ENCODE data around the gene ZKSCAN1. TPM values are rescaled to one million over a fixed set of nuclear protein-coding genes. Genes with fewer than 3 reads are reported as not detected.
"Not testable (repeated sequence)": the region's sequence is repeated elsewhere in the genome, so short reads cannot be mapped to it uniquely, and the experiment has no call there.

Gene ZKSCAN1
- total RNA-seq, 2 donors from 2014 or later: 52.2 to 67.1 TPM

GRCh38 chr7:99992330-99993038 lies 22.9 kb upstream of the ZKSCAN1 start:
- peaks cover 0 to 7% of the 10 kb centered on the region in 2 donors for H3K36me3 Mint-ChIP-seq
- no peak overlapping the region for H3K27ac Mint-ChIP-seq
- DNase-seq (ENCODE audit: low spot score in 2 of 2) (no peak), ATAC-seq (no peak)
- peaks cover 0 to 5% of the 10 kb centered on the region in 2 donors for H3K9me3 Mint-ChIP-seq

GRCh38 chr7:99994819-99995218 lies 20.6 kb upstream of the ZKSCAN1 start:
- Mint-ChIP-seq H3K9me3 (peaks cover 0 to 5% of the 10 kb centered on the region in 2 donors), H3K27ac (no peak overlapping the region), H3K36me3 (peaks cover 0 to 8% of the 10 kb centered on the region in 2 donors)
- ATAC-seq (no peak), DNase-seq (ENCODE audit: low spot score in 2 of 2) (no peak)

DNA sequence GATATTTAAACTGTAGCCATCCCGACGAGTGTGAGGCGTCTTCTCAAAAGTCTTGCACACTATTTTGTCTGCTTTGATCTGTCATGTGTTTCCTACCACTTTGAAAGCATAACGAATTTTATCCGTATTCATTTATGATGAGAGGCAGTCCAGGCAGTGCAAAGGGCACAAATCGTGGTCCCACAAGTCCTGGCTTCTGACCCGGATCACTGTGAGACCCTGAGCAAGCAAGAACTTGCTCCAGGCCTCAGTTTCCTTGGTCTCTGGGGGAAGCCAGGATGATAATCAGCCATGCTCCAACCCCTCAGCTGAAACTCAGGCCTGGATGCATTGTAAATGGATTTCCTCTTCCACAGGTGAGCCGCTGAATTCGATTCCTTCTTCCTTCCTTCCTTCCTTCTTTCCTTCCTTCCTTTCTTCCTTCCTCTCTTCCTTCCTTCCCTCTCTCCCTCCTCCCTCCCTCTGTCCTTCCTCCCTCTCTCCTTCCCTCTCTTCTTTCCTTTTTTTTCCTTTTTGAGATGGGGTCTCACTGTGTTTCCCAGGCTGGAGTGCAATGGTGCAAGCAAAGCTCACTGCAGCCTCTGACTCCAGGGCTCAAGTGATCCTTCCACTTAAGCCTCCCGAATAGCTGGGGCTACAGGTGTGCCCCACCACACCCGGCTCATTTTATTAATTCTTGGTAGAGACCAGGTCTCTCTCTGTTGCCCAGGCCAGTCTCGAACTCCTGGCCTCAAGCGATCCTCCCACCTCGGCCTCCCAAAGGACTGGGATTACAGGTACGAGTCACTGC lies 18.4 kb upstream of the ZKSCAN1 start:
- Mint-ChIP-seq H3K36me3 (peaks cover 0 to 8% of the 10 kb centered on the region in 2 donors), H3K27ac (peak overlapping the region; percentile 87 to 97), H3K9me3 (peaks cover 0 to 5% of the 10 kb centered on the region in 2 donors)
- no peak for ATAC-seq
- no peak for DNase-seq (ENCODE audit: low spot score in 2 of 2)

GRCh38 chr7:99997545-99998137 lies 17.8 kb upstream of the ZKSCAN1 start:
- ATAC-seq: peak; percentile 88 to 93
- peaks cover 0 to 5% of the 10 kb centered on the region in 2 donors for H3K9me3 Mint-ChIP-seq
- peak overlapping the region; percentile 87 to 97 for H3K27ac Mint-ChIP-seq
- DNase-seq (ENCODE audit: low spot score in 2 of 2): peak; percentile 67 to 77
- peaks cover 0 to 8% of the 10 kb centered on the region in 2 donors for H3K36me3 Mint-ChIP-seq

- no peak for ATAC-seq
- no peak overlapping the region for H3K27ac Mint-ChIP-seq
- peaks cover 0 to 5% of the 10 kb centered on the region in 2 donors for H3K9me3 Mint-ChIP-seq
These were observed 15.2 kb upstream of the ZKSCAN1 start for GRCh38 chr7:100000239-100000638.

GRCh38 chr7:100003711-100004661 lies 11.4 kb upstream of the ZKSCAN1 start:
- no peak overlapping the region for H3K27ac Mint-ChIP-seq
- ATAC-seq (no peak), DNase-seq (ENCODE audit: low spot score in 2 of 2) (no peak)
- H3K9me3 Mint-ChIP-seq: no peaks in the 10 kb centered on the region
- H3K36me3 Mint-ChIP-seq: no peaks in the 10 kb centered on the region

More at GRCh38 chr7:100000239-100000638, 15.2 kb upstream of the ZKSCAN1 start:
- H3K36me3 Mint-ChIP-seq: peaks cover 0 to 8% of the 10 kb centered on the region in 2 donors
- no peak for DNase-seq (ENCODE audit: low spot score in 2 of 2)

- Mint-ChIP-seq H3K9me3 (no peaks in the 10 kb centered on the region), H3K27ac (no peak overlapping the region), H3K36me3 (no peaks in the 10 kb centered on the region)
- DNase-seq (ENCODE audit: low spot score in 2 of 2) (no peak), ATAC-seq (no peak)
These were observed 7.5 kb upstream of the ZKSCAN1 start for GRCh38 chr7:100007887-100008286.

GRCh38 chr7:100008525-100008924 lies 6.9 kb upstream of the ZKSCAN1 start:
- no peak for ATAC-seq
- Mint-ChIP-seq H3K27ac (no peak overlapping the region), H3K9me3 (no peaks in the 10 kb centered on the region), H3K36me3 (no peaks in the 10 kb centered on the region)
- no peak for DNase-seq (ENCODE audit: low spot score in 2 of 2)

DNA sequence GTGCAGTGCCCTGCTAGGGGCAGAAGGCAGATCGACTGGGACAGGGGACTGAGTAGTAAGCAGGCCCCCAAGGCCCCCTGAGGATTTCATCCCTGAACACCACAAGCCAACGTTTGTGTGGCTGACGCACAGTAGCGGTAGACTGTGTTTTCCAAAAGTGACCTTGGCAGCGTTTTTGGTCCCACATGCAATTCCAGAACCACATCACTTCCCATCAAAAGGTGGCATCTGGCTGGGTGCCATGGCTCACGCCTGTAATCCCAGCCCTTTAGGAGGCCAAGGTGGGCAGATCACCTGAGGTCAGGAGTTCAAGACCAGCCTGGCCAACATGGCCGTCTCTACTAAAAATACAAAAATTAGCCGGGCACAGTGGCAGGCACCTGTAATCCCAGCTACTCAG lies 5.4 kb upstream of the ZKSCAN1 start:
- not testable (repeated sequence) for H3K9me3 Mint-ChIP-seq; H3K36me3 Mint-ChIP-seq; DNase-seq (ENCODE audit: low spot score in 2 of 2); ATAC-seq; H3K27ac Mint-ChIP-seq

- no peak for ATAC-seq
- Mint-ChIP-seq H3K36me3 (peaks cover 1 to 2% of the 10 kb centered on the region in 2 donors), H3K9me3 (no peaks in the 10 kb centered on the region)
These were observed 4.5 kb upstream of the ZKSCAN1 start for GRCh38 chr7:100010901-100011300.

GRCh38 chr7:100011516-100011915 lies 3.9 kb upstream of the ZKSCAN1 start:
- ATAC-seq: no peak
- H3K36me3 Mint-ChIP-seq: peaks cover 8% of the 10 kb centered on the region in 2 donors
- H3K9me3 Mint-ChIP-seq: no peaks in the 10 kb centered on the region
- DNase-seq (ENCODE audit: low spot score in 2 of 2): no peak
- H3K27ac Mint-ChIP-seq: peak overlapping the region in 1 of 2 donors; percentile 23

More at GRCh38 chr7:100010901-100011300, 4.5 kb upstream of the ZKSCAN1 start:
- DNase-seq (ENCODE audit: low spot score in 2 of 2): no peak
- peak overlapping the region in 1 of 2 donors; percentile 23 for H3K27ac Mint-ChIP-seq

- not testable (repeated sequence) for DNase-seq (ENCODE audit: low spot score in 2 of 2); H3K9me3 Mint-ChIP-seq; ATAC-seq
- Mint-ChIP-seq H3K36me3 (peaks cover 10 to 11% of the 10 kb centered on the region in 2 donors), H3K27ac (peak overlapping the region in 1 of 2 donors; percentile 33)
These were observed 2.7 kb upstream of the ZKSCAN1 start for GRCh38 chr7:100012385-100013327.

DNA sequence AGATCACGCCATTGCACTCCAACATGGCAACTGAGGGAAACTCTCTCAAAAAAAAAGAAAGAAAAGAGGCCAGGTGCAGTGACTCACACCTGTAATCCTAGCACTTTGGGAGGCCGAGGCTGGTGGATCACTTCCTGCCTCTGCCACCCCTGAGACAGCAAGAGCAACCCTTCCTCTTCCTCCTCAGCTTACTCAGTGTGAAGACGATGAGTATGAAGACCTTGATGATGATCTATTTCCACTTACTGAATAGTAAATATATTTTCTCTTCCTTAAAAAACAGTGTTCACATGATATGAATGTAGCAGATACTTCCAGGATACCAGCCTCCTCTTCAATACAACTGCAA lies 2.1 kb upstream of the ZKSCAN1 start:
- peak overlapping the region in 1 of 2 donors; percentile 74 for H3K27ac Mint-ChIP-seq
- peak; percentile 25 to 69 for DNase-seq (ENCODE audit: low spot score in 2 of 2)

GRCh38 chr7:100016215-100016901 lies 962 bp downstream of the ZKSCAN1 start:
- Mint-ChIP-seq H3K27ac (peak overlapping the region; percentile 97 to 98), H3K36me3 (peaks cover 10 to 34% of the 10 kb centered on the region in 2 donors), H3K9me3 (no peaks in the 10 kb centered on the region)
- ATAC-seq (no peak), DNase-seq (ENCODE audit: low spot score in 2 of 2) (no peak)

More for the DNA sequence above, 2.1 kb upstream of the ZKSCAN1 start:
- H3K36me3 Mint-ChIP-seq: peaks cover 10 to 17% of the 10 kb centered on the region in 2 donors
- H3K9me3 Mint-ChIP-seq: no peaks in the 10 kb centered on the region
- ATAC-seq: peak; percentile 74 to 76

DNA sequence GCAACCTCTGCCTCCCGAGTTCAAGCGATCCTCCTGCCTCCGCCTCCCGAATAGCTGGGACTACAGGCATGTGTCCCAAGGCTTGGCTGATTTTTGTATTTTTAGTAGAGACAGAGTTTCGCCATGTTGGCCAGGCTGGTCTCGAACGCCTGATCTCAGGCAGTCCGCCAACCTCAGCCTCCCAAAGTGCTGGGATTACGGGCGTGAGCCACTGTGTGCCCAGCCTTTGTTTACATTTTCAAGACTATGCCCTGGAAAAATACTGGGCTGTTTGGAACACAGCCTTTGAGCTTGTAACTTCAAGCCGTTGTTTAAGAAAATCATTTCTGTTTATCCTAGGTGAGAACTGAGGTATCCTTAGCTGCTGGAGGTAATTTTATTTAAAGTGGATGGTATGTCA lies 1.9 kb downstream of the ZKSCAN1 start:
- Mint-ChIP-seq H3K9me3 (no peaks in the 10 kb centered on the region), H3K36me3 (peaks cover 10 to 41% of the 10 kb centered on the region in 2 donors), H3K27ac (no peak overlapping the region)
- DNase-seq (ENCODE audit: low spot score in 2 of 2) (no peak), ATAC-seq (no peak)
